Smooth muscle cell (in vitro differentiated cells): ENCODE measurements around the gene CENPB. TPM values are rescaled to one million over a fixed set of nuclear protein-coding genes. Genes with fewer than 3 reads are reported as not detected.

Experiments
- DNase-seq: peaks from one replicate; lab custom pipeline; 2025; ENCODE audit not compliant: unreplicated experiment; lab: John Stamatoyannopoulos, UW
- H2AFZ ChIP-seq: fragments of 200-600 bp; sonication (generic); 2 replicates; pipeline ENCODE4 v1.6.0; 2016; ENCODE audit warnings: antibody characterized with exemption, low read depth, mild to moderate bottlenecking
- H3F3A ChIP-seq: fragments of 200-600 bp; sonication (generic); 2 replicates; pipeline ENCODE4 v1.6.0; 2017; ENCODE audit warnings: antibody characterized with exemption, low read depth
- H3K27ac ChIP-seq: fragments of 200-600 bp; sonication (generic); 2 replicates; pipeline ENCODE4 v1.5.1; 2016; ENCODE audit warnings: low read depth, mild to moderate bottlenecking
- H3K27me3 ChIP-seq: fragments of 200-600 bp; sonication (generic); 2 replicates; pipeline ENCODE4 v1.6.1; 2016; ENCODE audit warnings: low read depth, mild to moderate bottlenecking
- H3K36me3 ChIP-seq: fragments of 200-600 bp; sonication (generic); 2 replicates; pipeline ENCODE4 v1.5.1; 2016; ENCODE audit warnings: low read depth
- H3K4me1 ChIP-seq: fragments of 200-600 bp; sonication (generic); 2 replicates; pipeline ENCODE4 v1.5.1; 2016; ENCODE audit warnings: low read depth
- H3K4me2 ChIP-seq: fragments of 200-600 bp; sonication (generic); 2 replicates; pipeline ENCODE4 v1.6.0; 2016; ENCODE audit warnings: mild to moderate bottlenecking
- H3K4me3 ChIP-seq: fragments of 200-600 bp; sonication (generic); 2 replicates; pipeline ENCODE4 v1.5.1; 2016; ENCODE audit warnings: mild to moderate bottlenecking
- H3K79me2 ChIP-seq: fragments of 200-600 bp; sonication (generic); 2 replicates; pipeline ENCODE4 v1.6.0; 2016; ENCODE audit warnings: low read depth, mild to moderate bottlenecking
- H3K9ac ChIP-seq: fragments of 200-600 bp; sonication (generic); 2 replicates; pipeline ENCODE4 v1.6.0; 2016; ENCODE audit warnings: low read depth
- H3K9me3 ChIP-seq: fragments of 200-600 bp; sonication (generic); replicated peaks from 2 replicates; pipeline ENCODE4 v1.5.1; 2016; ENCODE audit warnings: low read depth
- H4K20me1 ChIP-seq: fragments of 200-600 bp; sonication (generic); 2 replicates; pipeline ENCODE4 v1.6.0; 2016; ENCODE audit warnings: low read depth
- WGBS: methylation state at CpG from one replicate; pipeline ENCODE4 v1.1.7; 2016; ENCODE audit warnings: low lambda C conversion rate; 5-methylcytosine and 5-hydroxymethylcytosine counted together
- polyA plus RNA-seq: library from polyadenylated mRNA; unstranded; fragments of >200 nt; fragmentation: Nextera tagmentation; extraction: Ambion mirVana; gene quantifications from 2 replicates; pipeline ENCODE4 v1.2.1, GENCODE V29; 2016
- total RNA-seq: library from RNA; depleted of rRNA; stranded (reverse); fragments of >200 nt; gene quantifications from 2 replicates; pipeline ENCODE4 v1.2.3, GENCODE V29; 2014
- TF ChIP-seq, protein P1 (sequence below): fragments of 200-600 bp; sonication (generic); IDR thresholded peaks from 2 replicates; pipeline ENCODE4 v1.5.1; 2017; ENCODE audit warnings: borderline replicate concordance, mild to moderate bottlenecking, antibody characterized with exemption; ENCODE audit not compliant: insufficient read depth, poor library complexity, severe bottlenecking

CENPB gene
- total and polyA plus RNA-seq, 2 experiments from 2014 or later, result 10.4 to 23.6 TPM

DNA sequence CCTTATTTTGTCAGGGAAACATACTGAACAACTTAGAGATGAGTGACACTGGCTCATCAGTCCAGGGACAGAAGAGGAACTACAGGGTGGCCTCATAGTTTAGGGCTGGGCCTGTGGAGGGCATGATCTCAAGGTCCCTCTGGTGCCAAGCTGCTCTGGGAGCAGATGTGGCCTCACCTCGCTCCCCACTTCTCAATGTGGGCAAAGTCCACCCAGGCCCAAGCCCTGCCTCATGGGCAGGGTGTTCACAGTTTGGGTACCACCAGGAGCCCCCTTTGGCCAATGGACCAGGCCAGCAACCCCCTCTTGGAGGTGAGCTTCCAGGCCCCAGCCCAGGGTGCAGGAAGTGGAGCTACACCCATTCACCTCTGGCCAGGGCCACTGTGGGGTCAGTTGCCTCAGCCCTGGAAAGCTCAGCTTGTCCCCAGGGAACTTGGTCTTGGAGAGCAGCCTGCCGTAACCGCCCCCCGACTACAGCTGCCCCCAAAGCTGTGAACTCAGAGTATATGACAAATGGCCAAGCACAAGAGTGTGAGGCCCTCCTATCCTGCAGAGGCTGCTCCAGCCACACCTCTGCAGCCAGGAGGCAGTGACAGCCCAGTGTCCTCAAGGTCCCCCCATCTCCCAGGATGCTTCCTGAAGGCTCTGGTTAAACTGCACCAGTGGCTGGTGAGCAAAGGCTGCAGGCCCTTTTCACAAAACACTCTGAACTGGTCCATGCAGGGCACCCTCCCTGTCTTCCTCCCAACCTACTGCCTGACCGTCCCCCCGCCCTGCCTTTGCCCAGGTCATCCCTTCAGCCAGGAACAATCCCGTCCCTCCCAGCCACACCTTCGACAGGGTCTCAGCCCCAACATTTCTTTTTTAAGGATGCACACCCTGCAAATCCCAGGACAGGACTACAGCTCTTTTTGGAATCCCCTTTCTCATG is 22.6 kb downstream of the CENPB start:
- Histone ChIP-seq H4K20me1 (no peaks in the 10 kb centered on the region), H3K9me3 (no peaks in the 10 kb centered on the region), H3K27ac (no peak overlapping the region), H2AFZ (no peak overlapping the region), H3K4me2 (no peak overlapping the region), H3K36me3 (no peaks in the 10 kb centered on the region), H3K4me3 (no peak overlapping the region), H3K27me3 (no peaks in the 10 kb centered on the region), H3F3A (no peaks in the 10 kb centered on the region), H3K9ac (no peak overlapping the region), H3K79me2 (no peaks in the 10 kb centered on the region), H3K4me1 (peaks cover 20% of the 10 kb centered on the region)
- no peak for DNase-seq
- TF ChIP-seq, protein P1, sequence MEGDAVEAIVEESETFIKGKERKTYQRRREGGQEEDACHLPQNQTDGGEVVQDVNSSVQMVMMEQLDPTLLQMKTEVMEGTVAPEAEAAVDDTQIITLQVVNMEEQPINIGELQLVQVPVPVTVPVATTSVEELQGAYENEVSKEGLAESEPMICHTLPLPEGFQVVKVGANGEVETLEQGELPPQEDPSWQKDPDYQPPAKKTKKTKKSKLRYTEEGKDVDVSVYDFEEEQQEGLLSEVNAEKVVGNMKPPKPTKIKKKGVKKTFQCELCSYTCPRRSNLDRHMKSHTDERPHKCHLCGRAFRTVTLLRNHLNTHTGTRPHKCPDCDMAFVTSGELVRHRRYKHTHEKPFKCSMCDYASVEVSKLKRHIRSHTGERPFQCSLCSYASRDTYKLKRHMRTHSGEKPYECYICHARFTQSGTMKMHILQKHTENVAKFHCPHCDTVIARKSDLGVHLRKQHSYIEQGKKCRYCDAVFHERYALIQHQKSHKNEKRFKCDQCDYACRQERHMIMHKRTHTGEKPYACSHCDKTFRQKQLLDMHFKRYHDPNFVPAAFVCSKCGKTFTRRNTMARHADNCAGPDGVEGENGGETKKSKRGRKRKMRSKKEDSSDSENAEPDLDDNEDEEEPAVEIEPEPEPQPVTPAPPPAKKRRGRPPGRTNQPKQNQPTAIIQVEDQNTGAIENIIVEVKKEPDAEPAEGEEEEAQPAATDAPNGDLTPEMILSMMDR, result no peak
- WGBS, result 99% methylated on average over 8 of the region's 8 CpGs

DNA sequence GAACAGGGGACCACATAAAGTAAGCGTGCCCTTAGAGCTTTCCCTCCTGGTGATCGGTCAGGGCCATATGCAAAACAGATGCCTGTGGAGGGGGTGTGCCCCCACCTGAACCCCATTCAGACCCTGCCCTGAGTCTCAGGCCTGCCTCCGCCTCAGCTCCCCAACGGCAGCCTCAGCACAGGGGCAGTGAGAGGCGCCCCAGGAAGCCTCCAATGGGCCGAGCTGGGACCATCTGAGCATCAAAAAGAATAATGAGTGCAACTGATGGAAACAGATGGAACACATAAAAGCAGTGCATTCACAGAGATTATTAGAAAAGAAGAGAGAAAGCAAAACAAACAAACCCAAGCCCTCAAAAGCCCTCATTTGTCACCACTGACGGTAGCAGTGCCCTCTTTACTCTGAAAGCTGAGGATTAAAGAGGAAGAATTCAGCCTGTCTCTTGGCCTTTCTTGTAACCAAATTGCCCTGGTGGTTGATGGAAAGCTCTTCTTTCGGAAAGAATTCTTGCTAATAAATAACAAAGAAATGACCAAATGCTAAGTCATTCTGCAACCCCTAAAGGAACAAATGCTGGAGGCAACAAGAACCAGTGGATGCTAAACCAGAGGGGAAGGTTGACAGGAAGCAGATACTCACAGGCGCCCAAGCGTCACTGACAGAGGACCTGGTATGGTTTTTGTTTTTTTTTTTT is 25.7 kb downstream of the CENPB start:
- no peak overlapping the region for H3K9ac ChIP-seq
- no peaks in the 10 kb centered on the region for H3K79me2 ChIP-seq
- no peak overlapping the region for H2AFZ ChIP-seq
- no peak for DNase-seq
- no peak overlapping the region for H3K4me3 ChIP-seq
- TF ChIP-seq, protein P1, result no peak
- no peaks in the 10 kb centered on the region for H4K20me1 ChIP-seq
- H3K27me3 ChIP-seq, result no peaks in the 10 kb centered on the region
- 65% methylated on average over 10 of the region's 10 CpGs for WGBS
- no peaks in the 10 kb centered on the region for H3K36me3 ChIP-seq
- no peaks in the 10 kb centered on the region for H3F3A ChIP-seq
- no peak overlapping the region for H3K27ac ChIP-seq
- no peak overlapping the region for H3K4me2 ChIP-seq
- H3K9me3 ChIP-seq, result no peaks in the 10 kb centered on the region
- H3K4me1 ChIP-seq, result peaks cover 7% of the 10 kb centered on the region

DNA sequence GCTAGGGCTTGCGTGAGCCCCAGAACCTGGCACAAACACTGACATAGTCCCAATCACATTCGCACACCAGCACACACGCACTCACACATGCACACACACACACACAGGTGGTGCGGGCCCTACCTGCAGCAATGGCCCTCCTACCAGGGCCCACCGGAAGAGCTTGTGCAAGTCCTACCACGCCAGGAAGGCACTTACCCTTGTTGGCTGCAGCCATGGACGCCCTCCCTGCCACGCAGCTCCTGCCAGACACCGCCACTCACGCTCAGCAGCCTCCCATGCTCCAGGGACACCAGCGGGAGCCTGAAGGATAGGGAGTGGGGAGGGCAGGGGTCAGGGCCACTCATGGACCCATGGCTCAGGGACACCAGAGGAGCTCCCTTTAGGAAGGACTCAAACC is 26.7 kb downstream of the CENPB start:
- Histone ChIP-seq H3K4me2 (no peak overlapping the region), H3K27ac (no peak overlapping the region), H3K4me1 (peaks cover 7% of the 10 kb centered on the region), H3K79me2 (no peaks in the 10 kb centered on the region), H3F3A (no peaks in the 10 kb centered on the region), H3K9me3 (no peaks in the 10 kb centered on the region), H3K36me3 (no peaks in the 10 kb centered on the region), H3K4me3 (no peak overlapping the region), H4K20me1 (no peaks in the 10 kb centered on the region), H2AFZ (no peak overlapping the region), H3K9ac (no peak overlapping the region), H3K27me3 (no peaks in the 10 kb centered on the region)
- TF ChIP-seq, protein P1, result no peak
- 96% methylated on average over 11 of the region's 11 CpGs for WGBS
- DNase-seq, result no peak
